Natural killer cell treated with Interleukin-12 subunit alpha and Interleukin-12 subunit beta and Interleukin-15 and Interleukin-18, amount 100 ng/mL, for 72 hours (primary cell): Measurements from ENCODE around the gene SERPIND1. TPM values are rescaled to one million over a fixed set of nuclear protein-coding genes. Genes with fewer than 3 reads are reported as not detected.
"Not testable (repeated sequence)": the region's sequence is repeated elsewhere in the genome, so short reads cannot be mapped to it uniquely, and the experiment has no call there.

Experiments
- ATAC-seq, 2 donors: fragments of 150-1000 bp; cut with Tn5 transposase in 1 of 2; sonication (Bioruptor Pico), chemical (Tn5 transposase) in 1 of 2; 2 replicates each; pipeline ENCODE4 v1.10.0; 2021
- DNase-seq: peaks from one replicate; pipeline ENCODE4 v3.0.0; 2022; ENCODE audit warnings: low spot score
- H3K27ac Mint-ChIP-seq, 2 donors: 1 replicate in 1 of 2; 2 replicates in 1 of 2; pipeline ENCODE4 v1.8.0; 2022; ENCODE audit warnings: mixed read lengths in 2 of 2, mild to moderate bottlenecking in 1 of 2, moderate library complexity in 1 of 2
- H3K27me3 Mint-ChIP-seq, 2 donors: 1 replicate in 1 of 2; 2 replicates in 1 of 2; pipeline ENCODE4 v1.8.0; 2022; ENCODE audit warnings: mixed read lengths in 2 of 2
- H3K36me3 Mint-ChIP-seq: one replicate; pipeline ENCODE4 v1.8.0; 2022; ENCODE audit warnings: mixed read lengths
- H3K4me1 Mint-ChIP-seq, 2 donors: 1 replicate in 1 of 2; 2 replicates in 1 of 2; pipeline ENCODE4 v1.8.0; 2022; ENCODE audit warnings: low read depth in 2 of 2, mixed read lengths in 2 of 2, mild to moderate bottlenecking in 1 of 2
- H3K4me3 Mint-ChIP-seq: one replicate; pipeline ENCODE4 v1.8.0; 2022; ENCODE audit warnings: mixed read lengths
- H3K9me3 Mint-ChIP-seq: 2 replicates; pipeline ENCODE4 v1.8.0; 2022; ENCODE audit warnings: mixed read lengths
- total RNA-seq, 2 donors: library from RNA; stranded (reverse); gene quantifications; one replicate each; pipeline ENCODE4 v1.2.3, GENCODE V29; 2022

The SERPIND1 gene
- total RNA-seq, 2 donors from 2014 or later = 0.39 TPM; not detected in 1

GRCh38 chr22:20752104-20752741 is 21.7 kb upstream of the SERPIND1 start:
- Mint-ChIP-seq H3K9me3 (no peaks in the 10 kb centered on the region), H3K36me3 (no peaks in the 10 kb centered on the region), H3K4me1 (peaks cover 19% of the 10 kb centered on the region in 2 donors), H3K27me3 (no peaks in the 10 kb centered on the region), H3K27ac (no peak overlapping the region), H3K4me3 (no peak overlapping the region)
- ATAC-seq = no peak
- DNase-seq = no peak

DNA sequence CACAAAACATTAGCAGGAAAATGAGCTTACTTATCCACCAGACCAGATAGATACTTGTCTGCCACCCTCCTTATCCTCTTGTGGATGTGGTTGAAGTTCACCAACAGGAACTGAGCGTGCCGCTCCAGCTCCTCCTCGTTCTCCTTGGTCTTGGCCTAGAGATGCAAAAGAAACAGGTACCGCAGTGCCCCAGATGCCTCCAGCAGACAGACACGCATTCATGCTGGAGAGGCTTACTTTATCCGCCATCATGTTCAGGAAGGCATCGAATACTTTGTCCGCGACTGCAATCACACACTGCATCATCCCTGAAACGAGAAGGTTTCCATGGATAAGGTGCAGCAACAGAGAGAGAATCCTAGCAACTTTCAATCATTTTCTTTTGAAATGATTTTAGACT is 21.0 kb upstream of the SERPIND1 start:
- Mint-ChIP-seq H3K9me3 (no peaks in the 10 kb centered on the region), H3K4me3 (no peak overlapping the region), H3K27me3 (no peaks in the 10 kb centered on the region), H3K4me1 (peaks cover 19% of the 10 kb centered on the region in 2 donors), H3K36me3 (no peaks in the 10 kb centered on the region), H3K27ac (no peak overlapping the region)
- DNase-seq (no peak), ATAC-seq (no peak)

- no peak overlapping the region for H3K4me3 Mint-ChIP-seq
- H3K27ac Mint-ChIP-seq = no peak overlapping the region
- no peak for ATAC-seq
- no peak for DNase-seq
- no peaks in the 10 kb centered on the region for H3K9me3 Mint-ChIP-seq
- H3K36me3 Mint-ChIP-seq = peaks cover 5% of the 10 kb centered on the region
- H3K4me1 Mint-ChIP-seq = no peaks in the 10 kb centered on the region
- H3K27me3 Mint-ChIP-seq = no peaks in the 10 kb centered on the region
Observed at GRCh38 chr22:20756846-20757245, 17.1 kb upstream of the SERPIND1 start.

- no peak for DNase-seq
- H3K36me3 Mint-ChIP-seq = peaks cover 5% of the 10 kb centered on the region
- ATAC-seq = no peak
- H3K9me3 Mint-ChIP-seq = no peaks in the 10 kb centered on the region
- H3K27me3 Mint-ChIP-seq = no peaks in the 10 kb centered on the region
- no peaks in the 10 kb centered on the region for H3K4me1 Mint-ChIP-seq
- H3K4me3 Mint-ChIP-seq = no peak overlapping the region
- no peak overlapping the region for H3K27ac Mint-ChIP-seq
Observed at GRCh38 chr22:20758688-20759087, 15.2 kb upstream of the SERPIND1 start.

- Mint-ChIP-seq H3K4me3 (no peak overlapping the region), H3K27me3 (no peaks in the 10 kb centered on the region), H3K9me3 (no peaks in the 10 kb centered on the region), H3K36me3 (peaks cover 13% of the 10 kb centered on the region), H3K4me1 (peaks cover 0 to 4% of the 10 kb centered on the region in 2 donors), H3K27ac (no peak overlapping the region)
- DNase-seq = no peak
- no peak for ATAC-seq
Observed at GRCh38 chr22:20760084-20760483, 13.8 kb upstream of the SERPIND1 start.

- H3K9me3 Mint-ChIP-seq = no peaks in the 10 kb centered on the region
- no peaks in the 10 kb centered on the region for H3K27me3 Mint-ChIP-seq
- no peak overlapping the region for H3K27ac Mint-ChIP-seq
- DNase-seq = no peak
- H3K4me3 Mint-ChIP-seq = no peak overlapping the region
- peaks cover 5 to 10% of the 10 kb centered on the region in 2 donors for H3K4me1 Mint-ChIP-seq
- H3K36me3 Mint-ChIP-seq = peaks cover 13% of the 10 kb centered on the region
- no peak for ATAC-seq
Observed at GRCh38 chr22:20761536-20761935, 12.4 kb upstream of the SERPIND1 start.

- Mint-ChIP-seq H3K4me3 (no peak overlapping the region), H3K27me3 (no peaks in the 10 kb centered on the region), H3K9me3 (no peaks in the 10 kb centered on the region), H3K27ac (no peak overlapping the region), H3K36me3 (peaks cover 13% of the 10 kb centered on the region), H3K4me1 (peaks cover 5 to 10% of the 10 kb centered on the region in 2 donors)
- DNase-seq (no peak), ATAC-seq (no peak)
Observed at GRCh38 chr22:20762233-20762796, 11.6 kb upstream of the SERPIND1 start.

DNA sequence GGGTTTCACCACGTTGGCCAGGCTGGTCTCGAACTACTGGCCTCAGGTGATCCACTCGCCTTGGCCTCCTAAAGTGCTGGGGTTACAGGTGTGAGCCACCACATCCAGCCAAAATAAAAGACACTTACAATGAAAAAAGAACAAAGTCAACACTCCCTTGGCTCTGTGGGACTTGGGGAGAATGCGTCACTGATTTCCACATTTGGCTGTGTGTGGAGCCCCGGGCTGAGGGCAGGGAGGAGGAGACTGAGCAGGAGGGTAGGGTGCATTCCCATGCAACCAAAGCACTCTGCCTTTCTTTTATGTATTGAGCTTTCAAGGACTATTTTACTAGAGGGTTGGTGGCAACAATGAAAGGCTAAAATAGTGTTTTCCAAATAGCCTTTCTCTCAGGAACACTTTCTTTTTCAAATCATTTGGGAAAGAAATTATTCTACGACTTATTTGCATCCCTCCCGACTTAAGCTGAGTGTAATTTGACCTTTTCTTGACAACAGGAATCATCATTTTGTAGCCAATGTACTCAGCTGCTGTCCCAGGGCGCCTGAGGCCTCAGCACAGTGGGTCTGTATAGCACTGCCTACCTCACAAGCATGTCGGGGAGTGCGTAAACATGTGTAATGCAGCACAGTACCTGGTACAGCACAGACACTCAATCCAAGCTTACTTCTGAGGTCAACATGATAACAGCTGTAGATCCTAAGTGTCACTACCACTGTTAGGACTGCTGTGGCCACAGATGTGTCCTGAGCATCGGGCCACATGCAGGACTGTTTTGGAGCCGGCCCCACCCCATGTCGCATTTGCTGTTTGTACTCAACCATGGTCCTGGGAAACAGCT is 10.1 kb upstream of the SERPIND1 start:
- H3K4me1 Mint-ChIP-seq = peaks cover 12 to 19% of the 10 kb centered on the region in 2 donors
- no peak overlapping the region for H3K27ac Mint-ChIP-seq
- no peak overlapping the region for H3K4me3 Mint-ChIP-seq
- no peaks in the 10 kb centered on the region for H3K9me3 Mint-ChIP-seq
- peaks cover 13% of the 10 kb centered on the region for H3K36me3 Mint-ChIP-seq
- H3K27me3 Mint-ChIP-seq = no peaks in the 10 kb centered on the region
- no peak for DNase-seq
- no peak for ATAC-seq

DNA sequence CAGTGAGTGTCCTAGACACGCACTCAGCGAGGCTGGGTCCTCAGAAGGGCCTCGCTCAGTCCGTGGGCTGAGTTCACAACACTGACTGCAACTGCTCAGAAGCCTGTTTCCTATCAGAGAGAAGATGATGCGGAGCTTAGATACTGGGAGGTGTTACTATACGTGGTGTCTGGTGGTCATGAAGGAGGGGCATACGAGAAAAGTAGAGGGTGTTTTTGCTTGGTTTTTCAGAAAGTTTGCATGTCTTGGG is 9.5 kb upstream of the SERPIND1 start:
- H3K36me3 Mint-ChIP-seq = peaks cover 13% of the 10 kb centered on the region
- H3K4me3 Mint-ChIP-seq = no peak overlapping the region
- H3K4me1 Mint-ChIP-seq = peaks cover 17 to 23% of the 10 kb centered on the region in 2 donors
- DNase-seq (no peak), ATAC-seq (no peak)
- H3K27ac Mint-ChIP-seq = no peak overlapping the region
- H3K27me3 Mint-ChIP-seq = no peaks in the 10 kb centered on the region
- H3K9me3 Mint-ChIP-seq = no peaks in the 10 kb centered on the region

- Mint-ChIP-seq H3K4me1 (peaks cover 18 to 26% of the 10 kb centered on the region in 2 donors), H3K36me3 (peaks cover 13% of the 10 kb centered on the region), H3K27me3 (no peaks in the 10 kb centered on the region), H3K27ac (no peak overlapping the region), H3K4me3 (no peak overlapping the region), H3K9me3 (no peaks in the 10 kb centered on the region)
- DNase-seq = no peak
- no peak for ATAC-seq
Observed at GRCh38 chr22:20764729-20765128, 9.2 kb upstream of the SERPIND1 start.

- Mint-ChIP-seq H3K27ac (no peak overlapping the region), H3K9me3 (no peaks in the 10 kb centered on the region), H3K4me3 (no peak overlapping the region), H3K36me3 (peaks cover 13% of the 10 kb centered on the region), H3K27me3 (no peaks in the 10 kb centered on the region), H3K4me1 (peaks cover 18 to 28% of the 10 kb centered on the region in 2 donors)
- DNase-seq = no peak
- ATAC-seq = no peak
Observed at GRCh38 chr22:20765938-20766337, 8.0 kb upstream of the SERPIND1 start.

DNA sequence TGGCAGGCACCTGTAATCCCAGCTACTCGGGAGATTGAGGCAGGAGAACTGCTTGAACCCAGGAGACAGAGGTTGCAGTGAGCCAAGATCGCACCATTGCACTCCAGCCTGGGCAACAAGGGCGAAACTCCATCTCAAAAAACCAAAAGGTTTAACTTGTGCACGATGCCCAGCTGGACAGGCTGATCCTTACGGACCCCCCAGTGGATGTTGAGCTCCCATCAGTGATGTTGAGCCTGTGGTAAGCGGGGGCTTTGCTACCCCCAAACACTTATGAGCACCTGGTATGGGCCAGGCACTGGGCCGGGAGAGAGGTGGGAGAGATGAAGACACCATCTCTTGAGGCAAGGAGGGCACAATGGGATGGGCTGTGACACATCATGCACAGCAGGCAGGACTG is 7.4 kb upstream of the SERPIND1 start:
- DNase-seq (no peak), ATAC-seq (no peak)
- Mint-ChIP-seq H3K36me3 (peaks cover 10% of the 10 kb centered on the region), H3K4me3 (no peak overlapping the region), H3K27ac (no peak overlapping the region), H3K9me3 (no peaks in the 10 kb centered on the region), H3K4me1 (peaks cover 18 to 28% of the 10 kb centered on the region in 2 donors), H3K27me3 (no peaks in the 10 kb centered on the region)

DNA sequence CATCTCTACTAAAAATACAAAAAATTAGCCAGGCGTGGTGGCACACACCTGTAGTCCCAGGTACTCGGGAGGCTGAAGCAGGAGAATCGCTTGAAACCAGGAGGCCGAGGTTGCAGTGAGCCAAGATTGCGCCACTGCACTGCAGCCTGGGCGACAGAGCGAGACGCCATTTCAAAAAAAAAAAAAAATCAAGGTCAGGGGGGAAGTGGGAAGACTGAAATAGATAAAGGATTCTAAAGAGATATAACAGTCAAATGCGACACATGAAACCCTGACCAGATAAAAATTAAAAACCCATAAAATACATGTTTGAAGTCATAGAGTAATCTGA is 4.5 kb upstream of the SERPIND1 start:
- ATAC-seq, DNase-seq, H3K36me3 Mint-ChIP-seq, H3K27me3 Mint-ChIP-seq, H3K9me3 Mint-ChIP-seq: not testable (repeated sequence)
- H3K4me3 Mint-ChIP-seq = peak overlapping the region; percentile 68
- peak overlapping the region; percentile 78 to 87 for H3K27ac Mint-ChIP-seq
- H3K4me1 Mint-ChIP-seq = peaks cover 18 to 26% of the 10 kb centered on the region in 2 donors

DNA sequence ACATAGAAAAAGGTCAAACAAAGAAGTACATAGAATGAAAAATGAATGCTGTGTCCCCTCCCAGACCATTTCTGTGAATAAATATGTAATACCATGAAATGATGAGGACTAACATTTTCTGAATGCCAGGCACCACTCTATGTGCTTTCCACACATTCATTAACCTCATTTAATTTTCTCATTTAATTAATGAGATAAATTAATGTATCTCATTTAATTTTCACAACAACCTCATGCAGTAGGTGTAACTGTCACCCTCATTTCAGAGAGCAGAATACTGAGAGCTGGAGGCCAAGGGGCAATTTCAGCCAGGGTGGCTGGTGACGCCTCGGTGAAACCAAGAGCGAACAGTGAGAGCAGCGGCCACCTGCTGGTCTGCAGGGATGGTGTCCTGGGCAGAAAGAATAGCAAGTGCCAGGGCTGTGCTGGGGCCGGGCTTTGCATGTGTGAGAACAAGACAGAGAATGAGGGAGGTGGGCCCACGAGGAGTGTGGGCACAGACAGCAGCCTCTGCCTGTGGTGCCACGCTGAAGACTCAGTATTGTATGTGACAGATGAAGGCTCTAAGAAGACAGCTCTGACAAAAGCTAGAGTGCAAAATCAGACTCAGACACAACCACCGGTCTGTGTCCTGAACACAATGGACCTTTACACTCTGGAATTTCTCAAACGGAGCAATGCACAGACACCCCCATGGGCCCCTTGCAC is 1.8 kb upstream of the SERPIND1 start:
- no peak overlapping the region for H3K4me3 Mint-ChIP-seq
- H3K36me3 Mint-ChIP-seq = no peaks in the 10 kb centered on the region
- H3K4me1 Mint-ChIP-seq = peaks cover 13 to 18% of the 10 kb centered on the region in 2 donors

More for the DNA sequence above, 1.8 kb upstream of the SERPIND1 start:
- no peak for DNase-seq
- H3K27ac Mint-ChIP-seq = no peak overlapping the region
- no peaks in the 10 kb centered on the region for H3K9me3 Mint-ChIP-seq
- no peak for ATAC-seq
- no peaks in the 10 kb centered on the region for H3K27me3 Mint-ChIP-seq
